C4-2B (cell line): ENCODE data around the gene NPPA.

ENCODE experiments used
- H3K27ac ChIP-seq: fragments of 450-650 bp; 2 replicates; pipeline ENCODE4 v1.5.1; 2017
- ZFX ChIP-seq: fragments of 450-650 bp; IDR thresholded peaks from 2 replicates; pipeline ENCODE4 v1.6.1; 2017
- TF ChIP-seq, protein P1 (sequence below): fragments of 450-650 bp; conservative IDR thresholded peaks from 2 replicates; pipeline ENCODE4 v1.5.1; 2017; ENCODE audit warnings: mild to moderate bottlenecking

Gene NPPA

DNA sequence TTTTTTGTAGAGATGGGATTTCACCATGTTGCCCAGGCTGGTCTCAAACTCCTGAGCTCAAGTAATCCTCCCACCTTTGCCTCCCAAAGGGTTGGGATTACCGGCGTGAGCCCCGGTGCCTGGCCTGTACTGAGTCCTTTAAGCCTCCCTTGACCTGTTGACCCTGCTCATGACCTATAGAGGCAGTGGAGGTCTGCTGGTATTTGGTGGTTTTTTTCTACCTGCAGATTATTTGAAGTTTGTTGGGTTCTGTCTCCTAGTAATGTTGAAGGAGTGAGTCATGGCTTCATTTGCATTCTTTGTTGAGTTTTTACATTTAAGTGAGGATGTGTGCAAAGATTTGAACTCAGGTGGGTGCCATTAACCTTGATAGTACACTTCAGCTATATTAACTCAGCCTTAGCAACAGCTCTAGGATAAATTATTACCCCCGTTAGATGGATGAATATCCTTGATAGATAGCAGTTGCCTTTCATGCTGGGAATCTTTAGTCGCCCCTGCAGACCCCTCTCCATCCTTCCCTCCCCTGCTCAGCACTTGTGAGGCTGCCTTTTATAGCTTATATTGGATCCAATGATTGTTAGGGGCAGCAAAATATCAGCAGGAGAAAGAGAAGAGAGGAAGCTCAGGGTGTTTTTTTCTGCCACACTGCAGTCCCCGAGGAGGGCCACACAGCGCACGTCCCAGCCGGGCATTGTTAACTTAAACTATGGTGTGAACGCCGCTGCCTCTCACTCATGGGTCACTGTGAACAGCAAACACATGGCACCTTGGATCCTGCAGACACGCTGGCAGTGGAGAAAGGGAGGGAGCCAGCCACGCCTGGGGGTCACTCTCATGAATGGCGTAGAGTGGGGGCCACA is 26.0 kb upstream of the NPPA start:
- H3K27ac ChIP-seq, result no peak overlapping the region
- TF ChIP-seq, protein P1, sequence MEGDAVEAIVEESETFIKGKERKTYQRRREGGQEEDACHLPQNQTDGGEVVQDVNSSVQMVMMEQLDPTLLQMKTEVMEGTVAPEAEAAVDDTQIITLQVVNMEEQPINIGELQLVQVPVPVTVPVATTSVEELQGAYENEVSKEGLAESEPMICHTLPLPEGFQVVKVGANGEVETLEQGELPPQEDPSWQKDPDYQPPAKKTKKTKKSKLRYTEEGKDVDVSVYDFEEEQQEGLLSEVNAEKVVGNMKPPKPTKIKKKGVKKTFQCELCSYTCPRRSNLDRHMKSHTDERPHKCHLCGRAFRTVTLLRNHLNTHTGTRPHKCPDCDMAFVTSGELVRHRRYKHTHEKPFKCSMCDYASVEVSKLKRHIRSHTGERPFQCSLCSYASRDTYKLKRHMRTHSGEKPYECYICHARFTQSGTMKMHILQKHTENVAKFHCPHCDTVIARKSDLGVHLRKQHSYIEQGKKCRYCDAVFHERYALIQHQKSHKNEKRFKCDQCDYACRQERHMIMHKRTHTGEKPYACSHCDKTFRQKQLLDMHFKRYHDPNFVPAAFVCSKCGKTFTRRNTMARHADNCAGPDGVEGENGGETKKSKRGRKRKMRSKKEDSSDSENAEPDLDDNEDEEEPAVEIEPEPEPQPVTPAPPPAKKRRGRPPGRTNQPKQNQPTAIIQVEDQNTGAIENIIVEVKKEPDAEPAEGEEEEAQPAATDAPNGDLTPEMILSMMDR, result no peak
- no peak for TF ChIP-seq ZFX

DNA sequence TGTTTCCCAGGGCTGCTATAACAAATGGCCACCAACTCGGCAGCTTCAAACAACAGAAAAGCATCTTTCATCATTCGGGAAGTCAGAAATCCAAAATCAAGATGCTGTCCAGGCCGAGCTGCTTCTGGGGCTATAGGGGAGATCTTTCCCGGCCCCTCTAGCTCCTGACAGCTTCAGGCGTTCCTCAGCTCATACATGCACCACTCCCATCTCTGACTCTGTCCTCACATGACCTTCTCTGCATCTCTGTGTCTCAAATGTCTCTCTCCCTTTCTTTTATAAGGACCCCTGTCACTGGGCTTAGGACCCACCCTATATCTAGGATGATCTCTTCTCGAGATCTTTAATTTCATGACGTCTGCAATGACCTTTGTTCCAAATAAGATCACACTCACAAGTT is 25.0 kb upstream of the NPPA start:
- no peak for TF ChIP-seq ZFX
- TF ChIP-seq, protein P1, result no peak

DNA sequence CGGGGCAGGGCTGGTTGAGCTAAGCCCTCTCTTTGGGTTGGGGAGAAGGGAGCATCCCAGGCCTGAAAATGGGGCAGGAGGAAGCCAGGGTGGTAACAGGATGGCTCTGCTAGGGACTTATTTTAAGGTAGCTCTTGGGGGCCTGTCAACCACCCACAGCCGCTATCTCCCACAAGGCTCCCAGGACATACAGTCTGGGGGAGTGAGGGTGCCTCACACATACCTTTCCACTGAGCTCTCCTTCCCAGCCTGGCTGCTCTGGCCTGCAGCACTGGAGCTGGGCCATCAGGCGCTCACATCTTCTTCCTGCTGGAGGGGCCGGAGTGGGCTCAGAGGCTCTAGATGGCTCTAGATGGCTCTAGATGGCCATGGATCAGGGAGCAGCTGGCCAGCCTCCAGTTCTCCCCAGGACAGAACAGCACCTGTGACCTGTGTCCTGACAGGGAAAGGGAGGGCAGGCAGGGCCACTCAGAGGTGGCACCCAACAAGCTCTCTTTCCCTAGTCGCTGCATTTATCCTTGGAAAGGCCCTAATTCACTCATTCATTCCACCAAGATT is 22.1 kb upstream of the NPPA start:
- no peak overlapping the region for H3K27ac ChIP-seq
- no peak for TF ChIP-seq ZFX
- TF ChIP-seq, protein P1, result no peak

More for the DNA sequence above, 25.0 kb upstream of the NPPA start:
- H3K27ac ChIP-seq, result no peak overlapping the region

DNA sequence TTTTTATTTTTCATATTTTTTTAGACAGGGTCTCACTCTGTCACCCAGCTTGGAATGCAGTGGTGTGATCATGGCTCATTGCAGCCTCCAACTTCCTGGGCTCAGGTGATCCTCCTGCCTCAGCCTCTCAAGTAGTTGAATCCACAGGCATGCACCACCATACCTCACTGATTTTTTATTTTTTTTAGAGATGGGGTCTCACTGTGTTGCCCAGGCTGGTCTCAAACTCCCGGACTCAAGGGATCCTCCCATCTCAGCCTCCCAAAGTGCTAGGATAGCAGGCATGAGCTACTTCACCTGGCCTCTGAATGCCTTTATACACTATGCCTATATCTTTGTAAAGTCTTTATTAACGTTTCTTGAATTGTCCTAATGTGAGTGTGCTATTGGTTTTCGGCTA is 21.5 kb upstream of the NPPA start:
- no peak overlapping the region for H3K27ac ChIP-seq
- TF ChIP-seq, protein P1, result no peak
- TF ChIP-seq ZFX, result no peak

DNA sequence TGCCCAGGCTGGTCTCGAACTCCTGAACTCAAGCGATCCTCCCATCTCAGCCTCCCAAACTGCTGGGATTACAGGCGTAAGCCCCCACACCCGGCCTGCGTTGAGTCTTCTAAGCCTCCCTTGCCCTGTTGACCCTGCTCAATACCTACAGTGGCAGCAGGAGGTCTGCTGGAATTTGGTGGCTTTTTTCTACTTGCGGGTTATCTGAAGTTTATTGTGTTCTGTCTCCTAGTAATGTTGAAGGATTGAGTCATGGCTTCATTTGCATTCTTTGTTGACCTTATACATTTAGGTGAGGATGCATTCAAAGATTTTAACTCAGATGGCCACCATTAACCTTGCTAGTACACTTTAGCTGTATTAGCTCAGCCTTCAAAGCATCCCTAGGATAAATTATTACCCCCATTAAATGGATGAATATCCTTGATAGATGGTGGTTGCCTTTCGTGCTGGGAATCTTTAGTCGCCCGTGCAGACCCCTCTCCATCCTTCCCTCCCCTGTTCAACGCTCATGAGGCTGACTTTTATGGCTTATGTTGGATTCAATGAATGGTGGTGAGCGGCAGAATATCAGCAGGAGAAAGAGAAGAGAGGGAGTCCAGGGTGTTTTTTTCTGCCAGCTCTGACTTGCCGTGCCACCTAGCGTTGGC is 20.9 kb upstream of the NPPA start:
- no peak for TF ChIP-seq ZFX
- TF ChIP-seq, protein P1, result no peak
- H3K27ac ChIP-seq, result no peak overlapping the region

DNA sequence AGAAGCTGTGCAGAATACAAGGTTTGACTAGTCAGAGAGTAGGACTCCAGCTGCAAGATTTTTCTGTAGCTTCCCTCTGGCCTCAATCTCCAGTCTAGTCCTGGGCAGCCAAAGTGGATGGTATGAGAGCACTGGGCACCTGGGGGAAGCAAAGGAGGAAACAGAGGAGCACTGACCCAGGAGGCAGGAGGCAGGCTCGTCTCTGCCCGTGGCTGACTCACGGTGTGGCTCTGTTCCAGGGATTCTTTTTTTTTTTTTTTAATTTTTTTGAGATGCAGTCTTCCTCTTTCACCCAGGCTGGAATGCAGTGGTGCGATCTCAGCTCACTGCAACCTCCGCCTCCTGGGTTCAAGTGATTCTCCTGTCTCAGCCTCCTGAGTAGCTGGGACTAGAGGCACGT is 15.3 kb upstream of the NPPA start:
- H3K27ac ChIP-seq, result no peak overlapping the region
- TF ChIP-seq, protein P1, result no peak
- TF ChIP-seq ZFX, result no peak

DNA sequence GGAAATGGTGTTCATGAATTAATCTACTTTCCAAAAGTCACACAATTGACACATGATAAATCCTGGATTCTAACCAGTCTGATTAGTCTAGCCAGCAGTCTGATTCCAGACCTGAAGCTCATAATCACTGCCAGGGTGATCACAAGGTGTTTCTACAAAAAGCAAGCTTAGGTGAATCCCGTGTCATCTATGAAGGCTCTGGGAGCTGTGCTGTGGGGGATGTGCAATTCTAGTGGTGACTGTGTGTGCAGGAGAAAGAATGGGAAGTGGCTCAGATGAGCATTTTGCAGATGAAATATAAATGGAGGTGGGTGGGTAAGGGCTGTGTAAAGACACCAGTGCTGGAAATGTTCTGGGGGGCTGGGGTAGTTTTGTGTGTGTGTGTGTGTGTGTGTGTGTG is 13.0 kb upstream of the NPPA start:
- TF ChIP-seq, protein P1, result no peak
- no peak for TF ChIP-seq ZFX
- H3K27ac ChIP-seq, result no peak overlapping the region
